ENCODE results near the gene DBX1. TPM values are rescaled to one million over a fixed set of nuclear protein-coding genes. Genes with fewer than 3 reads are reported as not detected.

Gene DBX1, protein sequence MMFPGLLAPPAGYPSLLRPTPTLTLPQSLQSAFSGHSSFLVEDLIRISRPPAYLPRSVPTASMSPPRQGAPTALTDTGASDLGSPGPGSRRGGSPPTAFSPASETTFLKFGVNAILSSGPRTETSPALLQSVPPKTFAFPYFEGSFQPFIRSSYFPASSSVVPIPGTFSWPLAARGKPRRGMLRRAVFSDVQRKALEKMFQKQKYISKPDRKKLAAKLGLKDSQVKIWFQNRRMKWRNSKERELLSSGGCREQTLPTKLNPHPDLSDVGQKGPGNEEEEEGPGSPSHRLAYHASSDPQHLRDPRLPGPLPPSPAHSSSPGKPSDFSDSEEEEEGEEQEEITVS
- not detected for total RNA-seq

DNA sequence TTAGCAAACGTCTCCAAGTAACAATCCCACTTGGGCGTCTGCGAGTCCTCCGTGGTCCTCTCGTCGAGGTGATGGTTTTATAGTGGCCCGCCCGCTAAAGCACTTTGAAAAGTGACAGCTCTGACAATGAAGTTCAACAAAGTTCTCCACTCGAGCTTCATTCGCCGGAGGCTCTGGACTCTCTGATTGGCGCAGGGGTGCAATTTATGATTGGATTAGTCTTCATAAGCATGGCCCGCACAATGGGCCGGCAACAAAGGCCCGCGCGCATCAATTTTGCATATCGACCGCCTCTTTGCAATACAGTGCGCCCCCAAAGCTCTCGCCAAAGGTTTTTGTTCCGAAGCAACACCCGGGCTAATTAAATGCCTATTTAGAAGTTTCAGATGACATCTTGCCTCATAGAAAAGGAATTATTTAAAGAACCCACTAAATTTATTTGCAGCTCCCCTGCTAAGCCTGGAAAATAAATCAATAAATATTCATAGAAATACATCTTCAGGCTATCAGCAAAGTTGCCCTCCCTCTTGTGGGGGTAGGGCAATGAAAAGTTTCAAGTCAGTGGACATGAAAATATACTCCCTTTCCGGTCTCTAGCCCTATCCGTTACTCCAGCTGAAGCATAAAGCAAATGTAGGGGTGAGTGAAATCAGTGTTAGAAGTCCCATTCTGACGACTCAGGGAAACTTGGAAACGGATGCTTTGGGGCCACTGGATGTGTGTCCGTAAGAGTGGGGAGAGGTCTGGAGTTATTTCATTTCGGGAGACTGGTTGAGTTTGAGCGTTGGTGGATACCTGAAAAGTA, at the start of gene DBX1:
Gene DBX1 (minus strand): TSS at position 51 of the 805 bp plus-strand sequence. CDS start 151 bp downstream, outside the sequence.
- peaks cover 100% of the 10 kb centered on the region for H3K27me3 ChIP-seq
- peaks cover 0 to 8% (median 0%) of the 10 kb centered on the region in 3 donors for H3K9me3 ChIP-seq
- TF ChIP-seq EP300 (IDR thresholded peaks at IDR 0.05) (no peak), POLR2A (IDR thresholded peaks at IDR 0.05) (no peak), POLR2AphosphoS5 (IDR thresholded peaks at IDR 0.05) (no peak)
- TF ChIP-seq, protein P1, sequence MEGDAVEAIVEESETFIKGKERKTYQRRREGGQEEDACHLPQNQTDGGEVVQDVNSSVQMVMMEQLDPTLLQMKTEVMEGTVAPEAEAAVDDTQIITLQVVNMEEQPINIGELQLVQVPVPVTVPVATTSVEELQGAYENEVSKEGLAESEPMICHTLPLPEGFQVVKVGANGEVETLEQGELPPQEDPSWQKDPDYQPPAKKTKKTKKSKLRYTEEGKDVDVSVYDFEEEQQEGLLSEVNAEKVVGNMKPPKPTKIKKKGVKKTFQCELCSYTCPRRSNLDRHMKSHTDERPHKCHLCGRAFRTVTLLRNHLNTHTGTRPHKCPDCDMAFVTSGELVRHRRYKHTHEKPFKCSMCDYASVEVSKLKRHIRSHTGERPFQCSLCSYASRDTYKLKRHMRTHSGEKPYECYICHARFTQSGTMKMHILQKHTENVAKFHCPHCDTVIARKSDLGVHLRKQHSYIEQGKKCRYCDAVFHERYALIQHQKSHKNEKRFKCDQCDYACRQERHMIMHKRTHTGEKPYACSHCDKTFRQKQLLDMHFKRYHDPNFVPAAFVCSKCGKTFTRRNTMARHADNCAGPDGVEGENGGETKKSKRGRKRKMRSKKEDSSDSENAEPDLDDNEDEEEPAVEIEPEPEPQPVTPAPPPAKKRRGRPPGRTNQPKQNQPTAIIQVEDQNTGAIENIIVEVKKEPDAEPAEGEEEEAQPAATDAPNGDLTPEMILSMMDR (IDR thresholded peaks at IDR 0.05): no peak
- ATAC-seq: no peak
- no peaks in the 10 kb centered on the region for H3K36me3 ChIP-seq
- H3K27ac ChIP-seq: no peak within 1 kb of the TSS
- WGBS, 2 donors (ENCODE audit: low coverage in 1 of 2): 0 to 4% methylated on average over 17 to 26 of the region's 30 CpGs
- no peak within 1 kb of the TSS for H3K4me3 ChIP-seq
- H3K4me1 ChIP-seq: peaks cover 0 to 48% (median 15%) of the 10 kb centered on the region in 3 donors

DNA sequence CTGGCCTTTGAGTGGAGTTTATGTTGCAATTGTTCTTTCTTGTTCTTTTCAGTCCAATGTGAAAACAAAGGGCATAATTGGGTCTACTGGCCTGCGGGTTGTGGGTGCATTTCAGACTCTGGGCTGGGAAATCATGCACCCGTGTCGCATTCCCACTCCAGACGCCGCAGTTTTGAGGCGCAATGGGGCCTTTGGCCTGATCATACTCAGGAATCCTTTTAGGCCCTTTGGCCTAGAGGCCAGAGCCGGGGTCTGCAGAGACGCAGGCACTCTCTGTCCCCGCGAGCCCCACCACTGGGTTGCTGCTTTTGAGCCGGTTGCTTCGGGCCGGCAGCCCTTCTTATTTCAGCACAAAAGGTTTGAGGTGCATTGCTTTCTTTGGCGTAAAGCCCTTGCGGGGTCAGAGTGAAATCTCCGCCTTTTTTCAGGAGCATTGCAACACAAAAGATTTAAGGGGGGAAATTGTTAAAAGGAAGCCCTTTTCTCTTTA, 48.4 kb upstream of the DBX1 start:
- H3K36me3 ChIP-seq: no peaks in the 10 kb centered on the region
- no peaks in the 10 kb centered on the region for H3K4me1 ChIP-seq
- no CpG with 5 or more reads among the region's 16 CpGs for WGBS, 2 donors (ENCODE audit: low coverage in 1 of 2)
- TF ChIP-seq, protein P1 (IDR thresholded peaks at IDR 0.05): no peak
- TF ChIP-seq POLR2AphosphoS5 (IDR thresholded peaks at IDR 0.05) (no peak), EP300 (IDR thresholded peaks at IDR 0.05) (no peak), POLR2A (IDR thresholded peaks at IDR 0.05) (no peak)
- no peak overlapping the region for H3K4me3 ChIP-seq
- H3K27ac ChIP-seq: no peak overlapping the region
- no peak for ATAC-seq
- H3K27me3 ChIP-seq: peaks cover 66% of the 10 kb centered on the region
- H3K9me3 ChIP-seq: no peaks in the 10 kb centered on the region

DNA sequence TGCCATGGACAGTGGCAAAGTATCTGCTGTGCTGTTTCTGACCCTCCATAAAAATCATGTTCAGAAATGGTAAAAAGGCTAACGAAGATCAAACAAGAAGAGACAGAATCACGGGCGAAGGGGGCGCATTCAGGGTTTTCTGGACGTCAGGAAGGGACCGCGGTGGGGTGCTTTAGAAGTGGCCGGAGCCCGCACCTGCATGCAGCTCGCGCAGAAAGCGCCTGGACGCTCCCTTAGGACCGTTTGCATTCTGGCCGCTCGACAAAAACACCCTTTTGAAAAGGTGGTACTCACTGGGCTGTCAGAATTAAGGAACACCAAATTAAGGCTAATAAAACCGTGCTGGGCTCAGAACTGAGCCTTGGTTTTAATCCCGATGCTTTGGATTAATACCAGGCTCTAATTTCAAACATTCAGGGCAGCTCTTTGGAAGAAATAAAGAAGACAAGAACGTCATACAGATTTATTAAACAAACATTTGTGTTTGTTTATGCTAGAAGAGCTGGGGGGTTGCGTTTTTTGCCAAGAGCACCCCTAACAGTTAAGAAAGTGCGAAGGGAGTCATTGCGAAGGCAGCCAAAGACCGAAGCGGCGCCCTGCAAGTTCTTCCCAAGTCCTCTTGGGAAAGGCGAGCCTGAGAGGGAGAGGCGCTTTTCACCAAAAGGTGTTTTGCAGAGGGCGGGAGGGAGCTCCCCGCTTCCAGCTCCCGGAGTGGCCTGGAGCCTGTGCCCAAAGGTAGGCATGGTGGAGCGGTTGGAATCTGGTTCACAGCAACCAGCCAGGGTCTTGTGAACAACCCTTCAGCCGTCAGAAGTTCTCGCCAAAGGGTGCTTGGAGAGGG, 47.7 kb upstream of the DBX1 start:
- H3K4me1 ChIP-seq: no peaks in the 10 kb centered on the region
- H3K36me3 ChIP-seq: no peaks in the 10 kb centered on the region
- H3K27ac ChIP-seq: no peak overlapping the region
- peaks cover 70% of the 10 kb centered on the region for H3K27me3 ChIP-seq
- ATAC-seq: no peak
- TF ChIP-seq EP300 (IDR thresholded peaks at IDR 0.05) (no peak), POLR2A (IDR thresholded peaks at IDR 0.05) (no peak), POLR2AphosphoS5 (IDR thresholded peaks at IDR 0.05) (no peak)
- TF ChIP-seq, protein P1 (IDR thresholded peaks at IDR 0.05): no peak
- no peak overlapping the region for H3K4me3 ChIP-seq
- H3K9me3 ChIP-seq: no peaks in the 10 kb centered on the region
- 3% methylated on average over 13 to 32 of the region's 33 CpGs for WGBS, 2 donors (ENCODE audit: low coverage in 1 of 2)

DNA sequence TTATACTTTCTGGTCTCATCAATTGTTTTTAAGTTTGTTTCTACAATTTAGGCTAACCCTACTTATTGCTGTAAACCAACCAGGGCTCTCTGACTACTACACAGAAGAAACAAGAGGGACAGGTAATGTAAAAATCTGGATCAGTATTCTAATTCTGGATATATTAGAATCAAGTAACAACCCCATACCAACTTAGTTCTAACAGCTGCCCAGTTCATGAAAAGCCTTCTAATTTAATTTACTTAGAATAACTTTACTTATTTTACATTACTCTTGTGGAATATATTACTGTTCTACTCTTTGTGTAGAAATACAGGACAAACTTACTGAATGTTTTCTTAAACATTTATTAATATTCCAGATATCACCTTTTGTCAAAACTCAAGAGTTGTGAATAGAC, 45.5 kb upstream of the DBX1 start:
- no peak for ATAC-seq
- Histone ChIP-seq H3K4me3 (no peak overlapping the region), H3K27me3 (peaks cover 65% of the 10 kb centered on the region), H3K36me3 (no peaks in the 10 kb centered on the region), H3K4me1 (no peaks in the 10 kb centered on the region), H3K27ac (no peak overlapping the region), H3K9me3 (no peaks in the 10 kb centered on the region)
- TF ChIP-seq EP300 (IDR thresholded peaks at IDR 0.05): no peak
- TF ChIP-seq, protein P1 (IDR thresholded peaks at IDR 0.05): no peak
- TF ChIP-seq POLR2A (IDR thresholded peaks at IDR 0.05): no peak
- TF ChIP-seq POLR2AphosphoS5 (IDR thresholded peaks at IDR 0.05): no peak
